Activated CD4-positive, alpha-beta T cell treated with anti-CD3 and anti-CD28 coated beads, Interleukin-2, amount 10 ng/mL, durations not matched to agents 24 days and 14 days (primary cell): ENCODE measurements around the gene RSPH3. TPM values are rescaled to one million over a fixed set of nuclear protein-coding genes. Genes with fewer than 3 reads are reported as not detected.

ENCODE experiments used
- DNase-seq: peaks from one replicate; pipeline ENCODE4 v3.0.0; 2022
- H3K27ac Mint-ChIP-seq: one replicate; pipeline ENCODE4 v1.8.0; 2022; ENCODE audit warnings: mild to moderate bottlenecking, mixed read lengths
- H3K27me3 Mint-ChIP-seq: one replicate; pipeline ENCODE4 v1.8.0; 2022; ENCODE audit warnings: mixed read lengths
- H3K36me3 Mint-ChIP-seq: one replicate; pipeline ENCODE4 v1.8.0; 2022; ENCODE audit warnings: low read depth, mild to moderate bottlenecking, mixed read lengths
- H3K4me1 Mint-ChIP-seq: one replicate; pipeline ENCODE4 v1.8.0; 2021; ENCODE audit warnings: mixed read lengths
- H3K4me3 Mint-ChIP-seq: one replicate; pipeline ENCODE4 v1.8.0; 2022; ENCODE audit warnings: mild to moderate bottlenecking, moderate library complexity, mixed read lengths
- H3K9me3 Mint-ChIP-seq: one replicate; pipeline ENCODE4 v1.8.0; 2021; ENCODE audit warnings: mixed read lengths
- intact Hi-C: fragments of 100-400 bp; cut with micrococcal nuclease; formaldehyde crosslinking; loops from one replicate; pipeline ENCODE4 v1.15.1; 2023
- total RNA-seq: library from RNA; stranded (reverse); gene quantifications from 2 replicates; pipeline ENCODE4 v1.2.3, GENCODE V29; 2022

Gene RSPH3, protein sequence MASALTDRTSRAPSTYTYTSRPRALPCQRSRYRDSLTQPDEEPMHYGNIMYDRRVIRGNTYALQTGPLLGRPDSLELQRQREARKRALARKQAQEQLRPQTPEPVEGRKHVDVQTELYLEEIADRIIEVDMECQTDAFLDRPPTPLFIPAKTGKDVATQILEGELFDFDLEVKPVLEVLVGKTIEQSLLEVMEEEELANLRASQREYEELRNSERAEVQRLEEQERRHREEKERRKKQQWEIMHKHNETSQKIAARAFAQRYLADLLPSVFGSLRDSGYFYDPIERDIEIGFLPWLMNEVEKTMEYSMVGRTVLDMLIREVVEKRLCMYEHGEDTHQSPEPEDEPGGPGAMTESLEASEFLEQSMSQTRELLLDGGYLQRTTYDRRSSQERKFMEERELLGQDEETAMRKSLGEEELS
- 4.7 and 5.1 TPM in 2 replicates for total RNA-seq

DNA sequence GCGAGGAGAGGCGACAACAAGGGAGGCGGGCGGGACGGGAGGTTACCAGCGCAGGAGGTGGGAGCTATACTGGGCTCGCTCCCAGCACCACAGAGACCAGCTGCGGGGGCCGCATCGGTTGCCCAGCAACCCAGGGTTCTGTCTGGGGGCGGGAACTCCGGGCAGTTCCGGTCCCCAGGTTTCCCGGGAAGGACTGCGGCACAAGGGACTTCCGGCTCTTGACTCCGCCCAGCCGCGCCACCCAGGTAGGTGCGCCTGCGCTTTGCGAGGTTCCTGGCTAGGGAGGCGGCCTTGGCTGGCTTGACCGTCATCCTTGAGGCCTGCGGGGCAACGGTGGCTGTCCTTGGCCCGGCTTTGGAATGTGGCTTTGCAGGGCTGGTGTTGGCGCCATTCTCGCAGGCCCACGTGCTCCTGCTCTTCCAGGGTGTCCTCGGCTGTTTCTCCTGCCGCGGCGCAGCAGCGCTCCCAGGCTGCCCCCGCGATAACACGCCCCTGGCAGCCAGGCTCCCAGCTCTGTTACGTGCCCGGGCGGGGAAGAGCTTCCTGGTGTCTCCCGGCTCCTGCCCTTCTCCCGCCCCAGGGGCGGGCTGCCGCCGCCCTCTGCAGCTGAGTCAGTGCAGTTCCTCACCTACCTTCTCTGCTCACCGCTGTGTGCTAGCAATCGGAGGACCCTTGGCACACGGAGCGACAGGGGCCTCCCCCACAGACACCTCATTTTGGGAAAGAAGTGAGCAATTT is at the start of gene RSPH3:
Gene RSPH3 (minus strand): TSS at position 537 of the 738 bp plus-strand sequence. CDS start 652 bp downstream, outside the sequence.
- Mint-ChIP-seq H3K4me3 (peak within 1 kb of the TSS; percentile 96), H3K9me3 (no peaks in the 10 kb centered on the region), H3K36me3 (peaks cover 4% of the 10 kb centered on the region), H3K4me1 (peaks cover 37% of the 10 kb centered on the region), H3K27ac (peak within 1 kb of the TSS; percentile 94), H3K27me3 (no peaks in the 10 kb centered on the region)
- intact Hi-C loops: loop anchor here (1.0 to 5.0 kb wide), 5 partner anchors 18 to 353 kb away; partner anchors contain the start of gene TAGAP
- peak; percentile 97 for DNase-seq

DNA sequence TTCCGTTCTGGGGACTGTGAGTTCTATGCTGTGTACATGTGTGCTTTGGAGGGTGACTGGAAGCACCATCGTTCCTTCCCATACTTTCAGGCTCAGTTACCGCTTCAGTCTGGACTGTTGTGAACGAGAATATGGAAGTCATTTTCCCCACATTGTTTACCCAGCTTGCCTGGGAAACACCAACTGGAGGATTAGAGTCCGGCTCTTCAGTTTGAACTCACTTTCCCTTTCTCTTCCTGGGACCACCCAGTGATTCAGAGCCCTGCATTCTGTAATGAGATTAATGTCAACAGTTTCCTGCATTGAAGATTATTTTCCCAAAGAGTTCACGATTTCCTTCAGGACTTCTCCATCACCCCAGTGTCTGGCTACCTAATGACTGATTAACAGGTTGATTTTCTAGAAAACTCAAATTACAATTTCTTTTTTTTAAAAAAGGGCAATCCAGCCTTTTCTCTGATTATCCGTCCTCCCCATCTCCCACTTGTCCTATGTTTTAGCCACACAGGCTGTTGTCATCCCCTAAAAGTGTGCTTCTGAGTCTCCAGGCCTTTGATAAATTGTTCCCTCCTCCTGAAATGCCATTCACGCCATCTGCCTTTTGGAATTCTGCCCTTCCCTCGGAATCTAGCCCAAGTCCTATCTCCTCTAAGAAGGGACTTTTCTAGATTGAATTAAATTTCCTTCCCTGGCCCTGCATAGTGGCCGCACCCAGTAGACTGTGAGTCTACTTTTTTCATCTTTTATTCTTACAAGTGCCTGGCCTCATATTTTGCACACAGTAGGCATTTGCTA is 48.1 kb upstream of the RSPH3 start:
- peak overlapping the region; percentile 42 for H3K4me3 Mint-ChIP-seq
- peaks cover 3% of the 10 kb centered on the region for H3K9me3 Mint-ChIP-seq
- DNase-seq: no peak
- intact Hi-C loops: loop anchor here (10.0 kb wide), 1 partner anchor 927 kb away; no protein-coding TSS in a partner anchor
- H3K27ac Mint-ChIP-seq: peak overlapping the region; percentile 88
- H3K27me3 Mint-ChIP-seq: no peaks in the 10 kb centered on the region
- H3K4me1 Mint-ChIP-seq: peaks cover 37% of the 10 kb centered on the region
- H3K36me3 Mint-ChIP-seq: peaks cover 18% of the 10 kb centered on the region

DNA sequence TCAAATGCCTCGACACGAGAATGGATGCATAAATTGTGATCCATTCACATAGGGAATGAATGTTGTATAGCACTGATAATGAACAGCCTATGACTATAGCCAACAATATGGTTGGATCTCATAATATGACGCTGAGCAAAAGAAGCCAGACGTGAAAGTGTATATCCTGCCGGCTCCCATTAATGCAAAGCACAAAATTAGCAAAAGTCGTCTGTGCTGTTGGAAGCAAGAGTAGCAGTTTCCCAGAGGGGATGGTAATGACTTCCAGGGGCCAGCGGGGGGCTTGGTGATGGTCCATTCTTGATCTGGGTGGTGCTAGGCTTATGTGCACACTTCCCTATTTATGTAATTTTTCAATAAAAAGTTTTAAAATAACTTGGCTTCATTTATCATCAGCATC is 45.8 kb upstream of the RSPH3 start:
- intact Hi-C loops: loop anchor here (1.0 to 10.0 kb wide), 5 partner anchors 14 to 929 kb away; no protein-coding TSS in a partner anchor
- H3K4me1 Mint-ChIP-seq: peaks cover 56% of the 10 kb centered on the region
- peaks cover 41% of the 10 kb centered on the region for H3K36me3 Mint-ChIP-seq
- no peaks in the 10 kb centered on the region for H3K27me3 Mint-ChIP-seq
- peaks cover 3% of the 10 kb centered on the region for H3K9me3 Mint-ChIP-seq
- H3K27ac Mint-ChIP-seq: peak overlapping the region; percentile 99
- DNase-seq: peak; percentile 55
- H3K4me3 Mint-ChIP-seq: peak overlapping the region; percentile 94

DNA sequence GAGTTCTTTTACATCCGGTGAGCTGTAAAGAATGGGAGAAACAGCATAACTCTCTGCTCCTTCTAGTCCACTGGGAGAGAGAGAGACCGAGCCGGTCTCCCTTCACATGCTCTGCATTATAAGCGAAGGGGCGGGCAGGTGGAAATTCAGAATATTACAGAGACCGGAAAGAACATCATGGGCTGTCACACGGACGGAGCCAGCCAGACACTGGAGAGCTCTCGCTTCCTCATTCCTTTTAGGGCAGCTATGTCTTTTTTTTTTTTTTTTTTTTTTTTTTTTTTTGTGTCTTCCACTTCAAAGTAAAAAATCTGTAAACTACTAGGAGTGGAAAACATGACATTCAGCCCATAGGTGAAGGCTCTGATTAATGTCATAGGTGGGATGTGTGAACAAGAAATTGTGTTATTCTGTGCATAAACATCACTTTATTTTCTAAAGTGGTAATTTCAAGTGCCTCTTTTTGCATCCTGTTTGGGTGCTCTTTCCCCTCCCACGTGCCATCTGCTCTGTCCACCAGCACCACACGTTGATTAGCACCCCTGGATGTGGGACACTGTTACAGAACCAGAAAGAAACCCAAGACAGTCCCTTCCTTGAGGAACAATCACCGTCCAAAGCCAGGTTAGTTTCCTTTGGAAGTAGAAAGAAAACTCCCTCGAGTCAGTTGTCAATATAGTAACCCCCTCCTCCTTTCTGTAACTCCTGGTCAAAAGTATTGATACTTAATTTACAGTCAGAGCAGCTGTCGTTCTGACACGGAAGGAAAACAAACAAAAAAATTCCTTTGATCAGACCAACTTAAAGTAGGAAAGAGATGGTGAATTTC is 45.1 kb upstream of the RSPH3 start, which contains the start of gene TAGAP:
Gene TAGAP (minus strand): TSS at position 93 of the 829 bp plus-strand sequence. CDS start 845 bp downstream, outside the sequence.
- peak; percentile 97 for DNase-seq
- Mint-ChIP-seq H3K27me3 (no peaks in the 10 kb centered on the region), H3K36me3 (peaks cover 48% of the 10 kb centered on the region), H3K4me3 (peak within 1 kb of the TSS; percentile 94), H3K27ac (peak within 1 kb of the TSS; percentile 99), H3K4me1 (peaks cover 59% of the 10 kb centered on the region), H3K9me3 (peaks cover 3% of the 10 kb centered on the region)
- intact Hi-C loops: loop anchor here (1.0 to 10.0 kb wide), 8 partner anchors 14 to 930 kb away; partner anchors contain the start of gene WTAP

DNA sequence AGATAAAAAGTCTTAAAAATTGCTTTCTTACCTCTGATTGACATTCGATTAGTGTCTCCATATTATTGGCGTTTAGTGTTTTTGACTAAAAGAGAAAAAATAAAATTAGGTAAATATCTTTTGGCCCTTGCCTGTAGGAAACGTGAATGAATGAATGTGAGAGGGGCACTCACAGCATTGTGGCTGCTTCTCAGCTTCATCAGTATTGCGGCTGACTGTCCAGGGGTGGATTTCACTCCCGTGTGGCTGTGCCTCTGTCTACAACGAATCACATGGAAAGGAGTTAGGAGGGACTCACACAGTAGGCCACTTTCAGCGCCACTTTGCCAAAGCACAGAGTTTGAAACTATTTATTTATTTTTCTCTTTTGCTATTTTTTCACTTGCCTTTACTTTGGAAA is 43.9 kb upstream of the RSPH3 start:
- Mint-ChIP-seq H3K9me3 (peaks cover 3% of the 10 kb centered on the region), H3K4me3 (peak overlapping the region; percentile 94), H3K36me3 (peaks cover 60% of the 10 kb centered on the region), H3K4me1 (peaks cover 64% of the 10 kb centered on the region), H3K27ac (peak overlapping the region; percentile 99), H3K27me3 (no peaks in the 10 kb centered on the region)
- DNase-seq: peak; percentile 82
- intact Hi-C loops: loop anchor here (2.0 to 10.0 kb wide), 5 partner anchors 47 to 931 kb away; partner anchors contain the start of gene WTAP

DNA sequence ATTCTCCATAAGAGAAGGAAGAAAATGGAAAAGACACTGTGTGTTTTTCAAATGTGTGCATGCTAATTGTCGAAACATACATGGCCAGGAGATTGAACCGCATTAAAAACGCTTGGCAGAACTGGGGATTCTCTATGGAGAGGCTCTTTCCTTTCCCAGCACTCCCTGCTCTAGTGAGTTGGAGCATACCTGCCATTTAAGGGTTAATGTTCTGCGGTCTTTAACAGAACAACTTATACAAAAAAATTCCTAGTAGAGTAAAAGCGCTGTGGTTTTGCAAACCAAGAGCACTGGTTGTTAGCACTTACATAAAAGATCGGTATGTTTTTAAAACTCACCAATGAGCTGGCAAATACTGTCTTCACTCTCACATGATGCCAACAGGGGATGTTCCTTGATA is 43.2 kb upstream of the RSPH3 start:
- Mint-ChIP-seq H3K36me3 (peaks cover 66% of the 10 kb centered on the region), H3K27me3 (no peaks in the 10 kb centered on the region), H3K4me3 (peak overlapping the region; percentile 94), H3K4me1 (peaks cover 61% of the 10 kb centered on the region), H3K9me3 (peaks cover 3% of the 10 kb centered on the region), H3K27ac (peak overlapping the region; percentile 99)
- intact Hi-C loops: loop anchor here (5.0 to 10.0 kb wide), 4 partner anchors 46 to 932 kb away; partner anchors contain the start of gene WTAP
- DNase-seq: peak; percentile 86

DNA sequence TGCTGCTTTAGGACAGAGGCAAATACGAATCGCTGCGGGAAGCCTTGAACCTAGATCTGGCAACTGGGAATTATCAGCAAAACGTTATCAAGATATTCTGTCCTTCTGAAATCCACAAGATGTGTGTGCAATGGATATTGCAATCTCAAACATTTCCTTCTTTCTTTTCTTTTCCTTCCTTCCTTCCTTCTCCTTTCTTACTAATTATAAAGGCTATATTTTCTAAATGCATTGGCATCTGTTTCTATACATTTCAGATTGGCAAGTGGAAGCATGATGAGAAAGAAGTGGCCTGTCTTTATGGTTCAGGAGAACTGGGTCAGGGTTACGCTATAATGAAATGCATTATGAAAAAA is 42.8 kb upstream of the RSPH3 start:
- no peaks in the 10 kb centered on the region for H3K27me3 Mint-ChIP-seq
- no peak for DNase-seq

DNA sequence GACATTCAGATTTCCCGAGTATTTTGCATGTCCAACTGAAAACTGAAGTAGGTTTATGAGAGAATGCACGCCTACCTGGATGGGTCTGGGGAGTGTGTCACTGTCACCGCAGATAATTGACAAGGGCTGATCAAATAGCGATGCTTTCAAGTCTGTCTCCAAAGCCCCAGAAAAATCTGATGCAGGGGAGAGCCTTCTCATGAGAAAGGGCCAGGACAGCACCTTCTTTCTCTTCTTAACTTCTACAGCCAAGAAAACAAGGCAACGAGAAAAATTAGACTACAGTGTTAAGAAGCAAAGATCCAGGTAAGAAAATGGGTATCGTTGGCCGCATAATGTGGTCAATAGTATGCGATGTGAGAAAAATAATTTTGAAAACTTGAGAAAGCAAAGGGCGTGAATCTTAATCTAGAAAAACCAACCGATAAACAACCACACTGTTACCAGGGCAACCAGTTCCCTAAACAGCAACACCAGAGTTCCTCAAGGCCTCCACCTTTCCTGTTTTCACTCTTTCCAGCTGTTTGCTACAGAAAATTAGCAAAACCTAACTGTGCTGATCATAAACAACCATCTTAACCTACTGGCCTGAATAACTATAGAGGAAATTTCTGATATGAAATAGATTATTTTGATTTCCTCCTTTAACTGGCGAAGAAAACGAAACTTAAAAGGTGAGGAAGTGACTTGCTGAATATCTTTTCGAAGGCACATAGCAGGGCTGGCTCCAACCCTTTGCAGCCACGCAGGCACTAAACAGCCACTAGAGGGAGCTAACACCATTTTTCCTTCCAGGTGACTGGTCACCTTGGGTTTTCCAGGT is 42.2 kb upstream of the RSPH3 start:
- DNase-seq: peak; percentile 93
- H3K4me3 Mint-ChIP-seq: peak overlapping the region; percentile 94
- peaks cover 58% of the 10 kb centered on the region for H3K4me1 Mint-ChIP-seq
- intact Hi-C loops: loop anchor here (1.0 to 10.0 kb wide), 5 partner anchors 45 to 933 kb away; partner anchors contain the start of gene WTAP
- peak overlapping the region; percentile 99 for H3K27ac Mint-ChIP-seq
- no peaks in the 10 kb centered on the region for H3K27me3 Mint-ChIP-seq
- H3K36me3 Mint-ChIP-seq: peaks cover 76% of the 10 kb centered on the region
- H3K9me3 Mint-ChIP-seq: peaks cover 1% of the 10 kb centered on the region

More for the DNA sequence above, 42.8 kb upstream of the RSPH3 start:
- Mint-ChIP-seq H3K36me3 (peaks cover 70% of the 10 kb centered on the region), H3K27ac (peak overlapping the region; percentile 99), H3K4me1 (peaks cover 60% of the 10 kb centered on the region), H3K4me3 (peak overlapping the region; percentile 94), H3K9me3 (peaks cover 3% of the 10 kb centered on the region)
- intact Hi-C loops: loop anchor here (1.0 to 10.0 kb wide), 5 partner anchors 46 to 932 kb away; partner anchors contain the start of gene WTAP

DNA sequence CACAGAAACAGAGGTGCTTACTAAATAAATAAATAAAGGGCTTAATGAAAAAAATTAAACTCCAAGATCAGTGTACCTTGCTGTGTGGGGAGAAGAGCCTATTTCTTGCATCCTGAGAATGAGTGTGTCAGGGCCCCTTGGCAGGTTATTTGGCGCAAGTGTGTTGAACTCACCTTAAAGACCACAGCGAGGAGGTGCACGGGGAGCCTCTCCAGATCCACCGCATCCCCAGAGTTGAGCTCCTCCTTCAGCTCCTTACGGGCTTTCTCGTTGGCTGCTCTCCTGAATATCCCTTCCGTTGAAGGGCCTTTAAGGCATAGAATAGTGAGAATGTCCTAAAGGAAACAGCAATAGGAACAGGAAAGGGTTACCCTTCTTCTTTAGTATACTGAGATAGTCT is 41.2 kb upstream of the RSPH3 start:
- Mint-ChIP-seq H3K27ac (peak overlapping the region; percentile 99), H3K36me3 (peaks cover 84% of the 10 kb centered on the region)
- intact Hi-C loops: loop anchor here (5.0 to 10.0 kb wide), 4 partner anchors 44 to 934 kb away; partner anchors contain the start of gene WTAP

DNA sequence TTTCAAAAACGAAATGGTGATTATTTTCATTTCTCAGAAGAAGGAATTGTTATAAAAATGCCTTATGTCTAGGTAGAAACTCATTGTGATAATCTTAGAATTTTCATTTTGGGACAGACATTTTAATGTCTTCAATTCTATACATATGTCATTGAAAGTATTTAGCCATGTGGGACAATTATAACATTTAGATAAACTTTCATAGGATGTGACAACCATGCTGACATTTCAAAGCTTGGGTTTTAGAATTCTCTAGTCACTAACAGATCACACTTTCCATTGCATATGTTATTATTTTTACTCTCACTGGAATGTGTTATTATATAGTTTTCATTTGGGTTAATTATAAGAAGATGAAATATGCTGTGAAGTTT is 39.9 kb upstream of the RSPH3 start:
- no peak for DNase-seq
- intact Hi-C loops: loop anchor here (1.0 to 10.0 kb wide), 5 partner anchors 23 to 935 kb away; partner anchors contain the start of gene WTAP
- peak overlapping the region; percentile 94 for H3K4me3 Mint-ChIP-seq
- H3K4me1 Mint-ChIP-seq: peaks cover 58% of the 10 kb centered on the region
- no peaks in the 10 kb centered on the region for H3K9me3 Mint-ChIP-seq
- no peaks in the 10 kb centered on the region for H3K27me3 Mint-ChIP-seq
- peaks cover 97% of the 10 kb centered on the region for H3K36me3 Mint-ChIP-seq
- peak overlapping the region; percentile 99 for H3K27ac Mint-ChIP-seq

More for the DNA sequence above, 41.2 kb upstream of the RSPH3 start:
- no peaks in the 10 kb centered on the region for H3K9me3 Mint-ChIP-seq
- H3K4me3 Mint-ChIP-seq: peak overlapping the region; percentile 94
- H3K4me1 Mint-ChIP-seq: peaks cover 58% of the 10 kb centered on the region
- H3K27me3 Mint-ChIP-seq: no peaks in the 10 kb centered on the region
- DNase-seq: peak; percentile 63
